Measurements from ENCODE around the gene ST6GALNAC3.

DNA sequence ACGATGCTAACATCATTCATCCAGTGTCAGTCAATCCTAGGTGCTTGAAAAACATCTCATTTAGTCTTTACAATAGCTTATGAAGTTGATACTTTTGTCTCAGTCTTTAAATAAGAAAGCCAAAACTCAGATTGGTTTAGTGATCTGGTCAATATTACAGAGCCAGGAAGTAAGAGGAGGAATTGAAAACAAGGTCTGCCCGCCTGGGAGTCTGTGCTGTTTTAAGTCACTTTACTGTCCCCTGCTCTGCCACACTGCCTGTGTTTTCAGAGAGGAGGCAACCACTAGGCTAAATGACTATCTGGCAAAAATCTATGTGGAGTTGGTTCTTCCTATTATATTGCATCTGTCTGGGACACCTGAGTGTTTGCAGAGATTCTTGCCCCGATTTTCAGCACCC lies 62.3 kb downstream of the ST6GALNAC3 start:
- TF ChIP-seq ZNF2 (tag by site-specific recombination; IDR thresholded peaks at IDR 0.05) (no peak), ZNF785 (tag by site-specific recombination; IDR thresholded peaks at IDR 0.05) (no peak), SP2 (tag by site-specific recombination; IDR thresholded peaks at IDR 0.05) (no peak)
- TF ChIP-seq, protein P1, sequence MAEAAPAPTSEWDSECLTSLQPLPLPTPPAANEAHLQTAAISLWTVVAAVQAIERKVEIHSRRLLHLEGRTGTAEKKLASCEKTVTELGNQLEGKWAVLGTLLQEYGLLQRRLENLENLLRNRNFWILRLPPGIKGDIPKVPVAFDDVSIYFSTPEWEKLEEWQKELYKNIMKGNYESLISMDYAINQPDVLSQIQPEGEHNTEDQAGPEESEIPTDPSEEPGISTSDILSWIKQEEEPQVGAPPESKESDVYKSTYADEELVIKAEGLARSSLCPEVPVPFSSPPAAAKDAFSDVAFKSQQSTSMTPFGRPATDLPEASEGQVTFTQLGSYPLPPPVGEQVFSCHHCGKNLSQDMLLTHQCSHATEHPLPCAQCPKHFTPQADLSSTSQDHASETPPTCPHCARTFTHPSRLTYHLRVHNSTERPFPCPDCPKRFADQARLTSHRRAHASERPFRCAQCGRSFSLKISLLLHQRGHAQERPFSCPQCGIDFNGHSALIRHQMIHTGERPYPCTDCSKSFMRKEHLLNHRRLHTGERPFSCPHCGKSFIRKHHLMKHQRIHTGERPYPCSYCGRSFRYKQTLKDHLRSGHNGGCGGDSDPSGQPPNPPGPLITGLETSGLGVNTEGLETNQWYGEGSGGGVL (tag by site-specific recombination; IDR thresholded peaks at IDR 0.05), result no peak
- TF ChIP-seq, protein P2, sequence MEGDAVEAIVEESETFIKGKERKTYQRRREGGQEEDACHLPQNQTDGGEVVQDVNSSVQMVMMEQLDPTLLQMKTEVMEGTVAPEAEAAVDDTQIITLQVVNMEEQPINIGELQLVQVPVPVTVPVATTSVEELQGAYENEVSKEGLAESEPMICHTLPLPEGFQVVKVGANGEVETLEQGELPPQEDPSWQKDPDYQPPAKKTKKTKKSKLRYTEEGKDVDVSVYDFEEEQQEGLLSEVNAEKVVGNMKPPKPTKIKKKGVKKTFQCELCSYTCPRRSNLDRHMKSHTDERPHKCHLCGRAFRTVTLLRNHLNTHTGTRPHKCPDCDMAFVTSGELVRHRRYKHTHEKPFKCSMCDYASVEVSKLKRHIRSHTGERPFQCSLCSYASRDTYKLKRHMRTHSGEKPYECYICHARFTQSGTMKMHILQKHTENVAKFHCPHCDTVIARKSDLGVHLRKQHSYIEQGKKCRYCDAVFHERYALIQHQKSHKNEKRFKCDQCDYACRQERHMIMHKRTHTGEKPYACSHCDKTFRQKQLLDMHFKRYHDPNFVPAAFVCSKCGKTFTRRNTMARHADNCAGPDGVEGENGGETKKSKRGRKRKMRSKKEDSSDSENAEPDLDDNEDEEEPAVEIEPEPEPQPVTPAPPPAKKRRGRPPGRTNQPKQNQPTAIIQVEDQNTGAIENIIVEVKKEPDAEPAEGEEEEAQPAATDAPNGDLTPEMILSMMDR (tag by site-specific recombination; IDR thresholded peaks at IDR 0.05), result no peak
- TF ChIP-seq, protein P3, sequence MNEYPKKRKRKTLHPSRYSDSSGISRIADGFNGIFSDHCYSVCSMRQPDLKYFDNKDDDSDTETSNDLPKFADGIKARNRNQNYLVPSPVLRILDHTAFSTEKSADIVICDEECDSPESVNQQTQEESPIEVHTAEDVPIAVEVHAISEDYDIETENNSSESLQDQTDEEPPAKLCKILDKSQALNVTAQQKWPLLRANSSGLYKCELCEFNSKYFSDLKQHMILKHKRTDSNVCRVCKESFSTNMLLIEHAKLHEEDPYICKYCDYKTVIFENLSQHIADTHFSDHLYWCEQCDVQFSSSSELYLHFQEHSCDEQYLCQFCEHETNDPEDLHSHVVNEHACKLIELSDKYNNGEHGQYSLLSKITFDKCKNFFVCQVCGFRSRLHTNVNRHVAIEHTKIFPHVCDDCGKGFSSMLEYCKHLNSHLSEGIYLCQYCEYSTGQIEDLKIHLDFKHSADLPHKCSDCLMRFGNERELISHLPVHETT (tag by site-specific recombination; IDR thresholded peaks at IDR 0.05), result no peak
- TF ChIP-seq, protein P4, sequence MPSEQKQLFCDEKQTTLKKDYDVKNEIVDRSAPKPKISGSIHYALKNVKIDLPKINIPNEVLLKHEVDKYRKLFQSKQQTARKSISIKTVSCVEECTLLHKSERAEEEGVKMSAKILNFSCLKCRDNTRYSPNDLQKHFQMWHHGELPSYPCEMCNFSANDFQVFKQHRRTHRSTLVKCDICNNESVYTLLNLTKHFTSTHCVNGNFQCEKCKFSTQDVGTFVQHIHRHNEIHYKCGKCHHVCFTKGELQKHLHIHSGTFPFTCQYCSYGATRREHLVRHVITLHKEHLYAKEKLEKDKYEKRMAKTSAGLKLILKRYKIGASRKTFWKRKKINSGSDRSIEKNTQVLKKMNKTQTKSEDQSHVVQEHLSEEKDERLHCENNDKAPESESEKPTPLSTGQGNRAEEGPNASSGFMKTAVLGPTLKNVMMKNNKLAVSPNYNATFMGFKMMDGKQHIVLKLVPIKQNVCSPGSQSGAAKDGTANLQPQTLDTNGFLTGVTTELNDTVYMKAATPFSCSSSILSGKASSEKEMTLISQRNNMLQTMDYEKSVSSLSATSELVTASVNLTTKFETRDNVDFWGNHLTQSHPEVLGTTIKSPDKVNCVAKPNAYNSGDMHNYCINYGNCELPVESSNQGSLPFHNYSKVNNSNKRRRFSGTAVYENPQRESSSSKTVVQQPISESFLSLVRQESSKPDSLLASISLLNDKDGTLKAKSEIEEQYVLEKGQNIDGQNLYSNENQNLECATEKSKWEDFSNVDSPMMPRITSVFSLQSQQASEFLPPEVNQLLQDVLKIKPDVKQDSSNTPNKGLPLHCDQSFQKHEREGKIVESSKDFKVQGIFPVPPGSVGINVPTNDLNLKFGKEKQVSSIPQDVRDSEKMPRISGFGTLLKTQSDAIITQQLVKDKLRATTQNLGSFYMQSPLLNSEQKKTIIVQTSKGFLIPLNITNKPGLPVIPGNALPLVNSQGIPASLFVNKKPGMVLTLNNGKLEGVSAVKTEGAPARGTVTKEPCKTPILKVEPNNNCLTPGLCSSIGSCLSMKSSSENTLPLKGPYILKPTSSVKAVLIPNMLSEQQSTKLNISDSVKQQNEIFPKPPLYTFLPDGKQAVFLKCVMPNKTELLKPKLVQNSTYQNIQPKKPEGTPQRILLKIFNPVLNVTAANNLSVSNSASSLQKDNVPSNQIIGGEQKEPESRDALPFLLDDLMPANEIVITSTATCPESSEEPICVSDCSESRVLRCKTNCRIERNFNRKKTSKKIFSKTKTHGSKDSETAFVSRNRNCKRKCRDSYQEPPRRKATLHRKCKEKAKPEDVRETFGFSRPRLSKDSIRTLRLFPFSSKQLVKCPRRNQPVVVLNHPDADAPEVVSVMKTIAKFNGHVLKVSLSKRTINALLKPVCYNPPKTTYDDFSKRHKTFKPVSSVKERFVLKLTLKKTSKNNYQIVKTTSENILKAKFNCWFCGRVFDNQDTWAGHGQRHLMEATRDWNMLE (tag by site-specific recombination; conservative IDR thresholded peaks at IDR 0.05; ENCODE audit: low read depth), result no peak

Measured in HEK293 (cell line).